ENCODE measurements around the gene POLR3H. TPM values are rescaled to one million over a fixed set of nuclear protein-coding genes. Genes with fewer than 3 reads are reported as not detected.

Gene POLR3H
- total and polyA plus RNA-seq, 2 experiments from 2014 or later = 19.0 to 26.5 TPM

GRCh38 chr22:41522813-41523212, 21.5 kb downstream of the POLR3H start (continued):
- TF ChIP-seq NANOG (IDR thresholded peaks at IDR 0.05; ENCODE audit: borderline replicate concordance) (no peak), CTCF (conservative IDR thresholded peaks at IDR 0.05; ENCODE audit: low read depth in 2 of 2) (no peak), STAT1 (IDR thresholded peaks at IDR 0.05; ENCODE audit: unreplicated experiment) (no peak), ETS1 (IDR thresholded peaks at IDR 0.05) (no peak), POLR2AphosphoS5 (IDR thresholded peaks at IDR 0.05; ENCODE audit: low read depth) (no peak), CREB1 (CRISPR knock-in tag; IDR thresholded peaks at IDR 0.05; ENCODE audit: low read depth) (no peak)

- Histone ChIP-seq H3K27me3 (ENCODE audit: insufficient read depth) (no peaks in the 10 kb centered on the region), H3K79me2 (replicated peaks; ENCODE audit: insufficient read depth) (no peaks in the 10 kb centered on the region), H3K4me3 (no peak overlapping the region), H3K9me2 (ENCODE audit: insufficient read depth) (no peaks in the 10 kb centered on the region), H3K36me3 (ENCODE audit: insufficient read depth) (peaks cover 3% of the 10 kb centered on the region; the same call in 1 of the 2 replicates), H3K27ac (ENCODE audit: low read depth) (no peak overlapping the region), H3F3A (replicated peaks; ENCODE audit: low read depth) (peaks cover 24% of the 10 kb centered on the region), H3K4me2 (no peak overlapping the region), H4K20me1 (replicated peaks; ENCODE audit: insufficient read depth) (peaks cover 5% of the 10 kb centered on the region), H3K4me1 (ENCODE audit: insufficient read depth) (no peaks in the 10 kb centered on the region), H2AFZ (no peak overlapping the region)
- Mint-ChIP-seq H3K9me3 (no peaks in the 10 kb centered on the region), H3K36me3 (ENCODE audit: low read depth) (peaks cover 25% of the 10 kb centered on the region), H3K4me3 (no peak overlapping the region), H3K27ac (no peak overlapping the region), H3K4me1 (no peaks in the 10 kb centered on the region; the same call in 2 of the 3 replicates), H3K27me3 (ENCODE audit: insufficient read depth, low read depth, poor library complexity) (peaks cover 26% of the 10 kb centered on the region)
- ATAC-seq (no peak), DNase-seq (ENCODE audit: low spot score) (no peak)
- TF ChIP-seq POLR2AphosphoS5 (IDR thresholded peaks at IDR 0.05; ENCODE audit: low read depth) = no peak
- no peak for TF ChIP-seq STAT1 (IDR thresholded peaks at IDR 0.05; ENCODE audit: unreplicated experiment)
- TF ChIP-seq EZH2 (IDR thresholded peaks at IDR 0.05; ENCODE audit: low read depth, unreplicated experiment) = no peak
- TF ChIP-seq EZH2phosphoT487 (IDR thresholded peaks at IDR 0.05; ENCODE audit: unreplicated experiment) = no peak
- TF ChIP-seq CTCF (conservative IDR thresholded peaks at IDR 0.05; ENCODE audit: low read depth in 2 of 2) = no peak
- TF ChIP-seq ETS1 (IDR thresholded peaks at IDR 0.05) = no peak
- no peak for TF ChIP-seq REST (IDR thresholded peaks at IDR 0.05; ENCODE audit: unreplicated experiment)
- no peak for TF ChIP-seq NANOG (IDR thresholded peaks at IDR 0.05; ENCODE audit: borderline replicate concordance)
- TF ChIP-seq ZNF114 (CRISPR knock-in tag; IDR thresholded peaks at IDR 0.05) = no peak
- no peak for TF ChIP-seq CREB1 (CRISPR knock-in tag; IDR thresholded peaks at IDR 0.05; ENCODE audit: low read depth)
- no peak for TF ChIP-seq ZNF331 (CRISPR knock-in tag; IDR thresholded peaks at IDR 0.05; ENCODE audit: low read depth)
Observed at GRCh38 chr22:41521126-41521525, 23.1 kb downstream of the POLR3H start.
